CD4-positive, alpha-beta T cell treated with Interleukin-15 for 4 hours (primary cell): ENCODE data around the gene KLRB1.
"Not testable (repeated sequence)": the region's sequence is repeated elsewhere in the genome, so short reads cannot be mapped to it uniquely, and the experiment has no call there.

Experiments
- DNase-seq: peaks from one replicate; pipeline ENCODE4 v3.0.0-alpha.2; 2020; ENCODE audit warnings: low spot score

The KLRB1 gene

DNA sequence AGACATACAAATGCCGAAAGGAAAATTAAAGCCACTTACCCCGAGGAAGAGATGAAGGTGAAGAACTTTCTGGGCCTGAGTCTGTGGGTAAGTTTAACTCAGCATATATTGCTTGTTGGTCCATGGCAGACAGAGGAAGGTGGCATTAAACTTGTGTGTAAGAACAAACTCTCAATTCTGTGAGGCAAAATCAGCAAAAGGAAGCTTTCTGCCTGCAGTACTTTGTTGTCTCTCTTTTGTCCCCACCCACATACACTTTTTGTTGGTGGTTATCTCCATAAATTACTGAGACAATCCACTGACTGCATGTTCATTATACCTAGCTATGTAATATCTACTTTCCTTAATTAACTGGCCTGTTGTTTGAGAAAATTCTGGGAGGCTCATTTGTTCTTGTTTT is at the start of gene KLRB1:
Gene KLRB1, minus strand, starts transcription at position 201 of the 400 bp plus-strand sequence. Its CDS starts 77 bp downstream, at position 124.
- no peak for DNase-seq

- DNase-seq = peak; percentile 48
These were observed 43.6 kb upstream of the KLRB1 start for GRCh38 chr12:9651265-9651729.

GRCh38 chr12:9650151-9650576 is 42.4 kb upstream of the KLRB1 start:
- DNase-seq = no peak

- no peak for DNase-seq
These were observed 41.8 kb upstream of the KLRB1 start for GRCh38 chr12:9649532-9649940.

DNA sequence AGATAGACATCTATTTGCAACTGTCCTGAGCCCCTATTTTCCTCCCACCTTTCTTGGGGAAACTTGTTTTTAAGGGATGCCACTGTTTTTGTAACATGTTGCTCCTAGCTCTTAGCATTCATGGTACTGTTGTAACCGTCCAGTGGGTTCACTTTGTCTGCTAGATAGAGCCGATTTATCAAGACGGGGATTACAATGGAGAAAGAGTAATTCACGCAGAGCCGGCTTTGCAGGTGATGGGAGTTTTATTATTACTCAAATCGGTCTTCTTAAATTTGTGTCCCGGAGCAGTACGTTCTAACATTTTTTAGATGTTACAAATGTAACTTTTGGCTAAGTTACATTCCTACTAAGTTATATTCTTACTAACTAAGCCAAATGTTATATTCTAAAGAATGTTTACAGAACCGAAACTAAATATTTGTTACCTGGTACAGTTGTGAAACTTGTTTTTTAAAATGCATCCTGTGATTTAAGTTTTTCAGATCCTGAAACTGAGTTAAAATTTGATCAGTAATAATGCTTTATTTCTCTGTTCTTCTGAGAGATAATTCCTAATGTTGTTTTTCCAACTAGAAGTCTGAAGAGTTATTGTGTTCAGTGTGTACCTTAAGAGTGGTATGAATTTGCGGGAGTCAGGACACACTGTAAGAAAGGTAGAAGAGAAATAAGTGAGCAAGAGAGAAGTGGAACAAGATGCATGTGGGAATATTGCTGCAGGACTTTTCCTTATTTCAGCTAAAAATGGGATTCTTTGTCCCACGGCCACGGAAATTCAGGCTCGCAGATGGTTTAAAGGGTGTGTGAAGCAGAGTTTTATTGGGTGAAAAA is 41.2 kb upstream of the KLRB1 start:
- DNase-seq = no peak

DNA sequence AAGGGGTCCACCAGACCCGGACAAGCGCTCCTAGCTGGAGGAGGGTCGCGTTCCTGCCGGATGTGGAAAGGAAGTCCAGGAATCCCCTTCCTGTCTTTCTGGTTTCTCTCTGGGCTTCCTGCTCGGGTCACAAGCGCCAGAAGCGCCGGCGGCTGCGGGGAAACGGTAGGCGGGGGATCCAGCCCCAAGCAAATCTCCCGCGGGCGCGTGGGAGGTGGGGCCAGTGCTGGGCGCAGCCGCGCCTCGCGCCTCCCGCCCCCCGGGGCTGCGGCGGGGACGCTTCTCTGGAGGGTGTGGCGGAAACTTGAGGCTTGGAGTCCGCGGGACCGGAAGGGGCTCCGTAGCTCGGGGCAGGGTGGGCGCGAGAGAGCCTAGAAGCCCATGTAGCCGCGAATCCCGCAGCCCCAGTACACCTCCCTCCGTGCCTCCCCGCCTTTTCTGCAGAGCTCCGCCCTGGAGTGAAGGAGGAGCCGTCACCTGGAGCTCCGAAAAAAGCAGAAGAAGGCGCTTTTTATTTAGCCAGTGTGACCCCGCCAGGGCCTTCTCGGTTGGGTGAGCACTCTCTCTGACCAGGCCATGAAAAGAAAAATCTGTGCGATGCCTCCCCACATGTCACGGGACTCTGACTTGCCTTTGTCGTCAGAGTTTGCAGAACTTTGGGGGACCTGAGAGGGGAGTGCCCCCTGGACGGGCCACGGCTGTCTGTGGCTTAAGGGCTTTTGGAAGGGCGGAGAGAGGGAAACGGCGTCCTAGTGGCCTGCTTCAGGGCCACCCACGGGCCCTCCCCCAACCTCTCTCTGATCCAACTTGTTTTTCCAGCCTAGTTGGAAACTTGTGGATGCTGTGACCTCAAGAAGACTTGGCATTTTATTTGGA is 40.3 kb upstream of the KLRB1 start:
- DNase-seq = peak; percentile 89

DNA sequence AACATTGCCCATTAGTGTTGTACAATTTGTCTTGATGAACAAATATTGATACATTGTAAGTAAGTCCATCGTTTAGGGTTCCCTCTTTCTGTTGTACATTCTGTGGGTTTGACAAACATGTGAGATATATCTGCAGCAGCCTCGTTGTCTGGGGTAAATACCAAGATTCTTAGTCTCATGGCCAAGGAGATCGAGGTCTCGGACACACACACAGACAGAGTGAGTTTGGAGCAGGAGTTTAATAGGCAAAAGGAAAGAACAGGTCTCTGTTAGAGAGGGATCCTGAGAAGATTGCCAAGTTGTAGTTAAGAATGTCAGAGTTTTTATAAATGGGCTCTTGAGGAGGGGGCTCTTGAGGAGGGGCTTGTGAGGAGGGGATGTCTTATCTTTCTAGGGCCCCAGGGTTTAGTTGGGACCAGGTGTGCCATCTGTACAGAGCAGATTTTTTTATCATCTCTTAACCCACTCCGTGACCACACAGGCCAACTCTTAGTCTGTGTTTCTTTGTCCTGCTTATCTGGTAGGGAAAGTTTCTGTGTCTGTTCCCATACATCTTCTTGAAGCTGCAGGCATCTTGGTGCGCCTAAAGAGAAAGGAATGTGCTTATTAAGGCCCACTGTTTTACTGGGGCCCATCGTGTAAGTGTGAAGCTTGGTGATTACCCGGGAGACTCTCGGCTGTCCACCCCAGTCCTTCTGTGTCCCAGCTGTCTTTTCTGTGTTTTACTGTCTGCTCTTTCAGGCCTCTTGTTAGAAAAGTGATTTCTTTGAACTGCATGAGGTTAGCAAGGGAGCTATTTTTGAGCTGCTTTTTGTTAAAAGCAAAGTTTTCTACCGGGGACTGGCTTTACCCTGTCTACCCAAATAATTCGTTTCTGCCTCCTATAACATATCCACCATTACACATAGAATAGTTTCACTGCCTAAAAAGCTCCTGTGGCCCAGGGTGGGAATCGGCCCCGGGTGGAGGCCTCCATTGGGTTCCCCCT is 39.4 kb upstream of the KLRB1 start:
- no peak for DNase-seq

- DNase-seq = not testable (repeated sequence)
These were observed 37.4 kb upstream of the KLRB1 start for GRCh38 chr12:9644985-9645551.

DNA sequence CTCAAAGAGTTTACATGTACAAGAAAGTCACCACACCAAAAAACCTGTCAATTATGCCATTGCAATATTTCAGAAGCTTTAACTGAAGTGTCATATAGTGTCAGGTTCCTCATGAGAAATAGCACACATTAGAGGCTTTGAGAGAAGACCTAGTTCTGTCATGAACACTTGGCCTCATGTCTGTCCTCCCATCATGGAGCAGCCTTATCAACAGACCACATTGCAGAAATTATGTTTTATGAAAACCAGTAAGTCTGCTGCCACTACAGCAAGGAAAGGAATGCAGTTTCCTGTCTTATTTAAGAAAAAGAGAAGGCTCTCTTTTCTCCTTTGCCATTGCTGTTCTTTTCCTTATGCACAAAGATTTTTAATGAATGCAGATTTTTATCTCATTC is 35.5 kb upstream of the KLRB1 start:
- DNase-seq = no peak

- DNase-seq = no peak
These were observed 35.0 kb upstream of the KLRB1 start for GRCh38 chr12:9642606-9643265.

GRCh38 chr12:9640024-9640423 is 32.3 kb upstream of the KLRB1 start:
- DNase-seq = no peak

DNA sequence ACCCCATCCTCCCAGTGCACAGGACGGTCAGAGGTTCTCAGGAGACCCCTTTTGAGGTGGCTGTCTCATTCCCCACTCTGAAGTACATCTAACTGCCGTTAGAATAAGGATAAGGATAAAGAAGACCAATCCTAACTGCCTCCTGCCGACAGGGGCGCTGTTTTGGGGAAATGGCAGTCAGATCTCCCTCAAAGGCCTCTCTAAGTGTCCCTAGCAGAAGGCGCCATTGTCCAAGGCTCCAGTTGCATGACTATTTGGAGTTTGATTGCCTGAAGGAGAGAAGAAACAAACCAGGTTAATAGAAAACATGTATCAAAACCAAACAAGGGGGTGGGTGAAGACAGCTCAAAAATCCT is 29.1 kb upstream of the KLRB1 start:
- DNase-seq = no peak

GRCh38 chr12:9636150-9636850 is 28.6 kb upstream of the KLRB1 start:
- DNase-seq = no peak

DNA sequence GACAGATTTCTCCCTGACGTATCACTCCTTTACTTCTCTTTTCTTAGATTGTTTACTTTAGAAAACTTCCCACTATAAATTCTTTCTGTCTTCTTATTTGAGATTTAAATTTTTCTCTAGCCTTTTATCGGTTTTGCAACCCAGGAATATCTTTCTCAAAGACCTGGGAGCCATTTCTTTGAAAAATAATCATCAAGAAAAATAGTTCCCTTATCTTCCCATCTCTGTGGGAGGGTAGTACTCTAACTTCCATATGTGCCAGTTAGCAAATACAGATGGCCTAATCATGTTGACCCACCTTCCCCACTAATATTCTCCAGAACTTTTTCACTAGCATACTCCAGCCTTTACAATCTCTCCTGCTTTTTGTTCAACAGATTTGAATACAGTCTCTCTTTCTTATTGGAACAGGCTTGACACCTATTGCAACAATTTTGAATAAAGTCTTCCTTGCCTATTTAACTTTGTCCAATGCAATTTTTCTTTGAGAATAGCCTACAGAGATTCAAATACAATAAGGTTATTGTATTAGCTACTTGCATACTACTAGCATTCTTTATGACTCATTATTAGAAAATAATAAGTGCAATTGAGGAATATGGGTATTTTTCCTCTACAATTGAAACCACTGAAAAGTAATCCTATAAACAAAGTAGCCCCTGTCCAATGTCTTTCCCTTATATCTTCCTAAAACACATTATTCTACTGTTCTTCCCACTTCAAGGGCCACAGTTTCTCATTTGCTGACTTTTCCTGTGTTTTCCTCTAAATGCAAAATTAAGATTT is 27.4 kb upstream of the KLRB1 start:
- DNase-seq = no peak

- DNase-seq = peak; percentile 85
These were observed 26.6 kb upstream of the KLRB1 start for GRCh38 chr12:9634177-9634803.

DNA sequence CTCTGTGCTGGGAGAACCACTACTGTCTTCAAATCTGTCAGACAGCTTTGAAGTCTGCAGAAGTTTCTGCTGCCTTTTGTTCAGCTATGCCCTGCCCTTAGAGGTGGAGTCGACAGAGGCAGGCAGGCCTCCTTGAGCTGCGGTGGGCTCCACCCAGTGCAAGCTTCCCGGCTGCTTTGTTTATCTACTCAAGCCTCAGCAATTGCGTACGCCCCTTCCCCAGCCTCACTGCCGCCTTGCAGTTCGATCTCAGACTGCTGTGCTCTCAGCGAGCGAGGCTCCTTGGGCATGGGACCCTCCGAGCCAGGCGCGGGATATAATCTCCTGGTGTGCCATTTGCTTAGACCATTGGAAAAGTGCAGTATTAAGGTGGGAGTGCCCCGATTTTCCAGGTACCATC is 25.1 kb upstream of the KLRB1 start:
- no peak for DNase-seq

DNA sequence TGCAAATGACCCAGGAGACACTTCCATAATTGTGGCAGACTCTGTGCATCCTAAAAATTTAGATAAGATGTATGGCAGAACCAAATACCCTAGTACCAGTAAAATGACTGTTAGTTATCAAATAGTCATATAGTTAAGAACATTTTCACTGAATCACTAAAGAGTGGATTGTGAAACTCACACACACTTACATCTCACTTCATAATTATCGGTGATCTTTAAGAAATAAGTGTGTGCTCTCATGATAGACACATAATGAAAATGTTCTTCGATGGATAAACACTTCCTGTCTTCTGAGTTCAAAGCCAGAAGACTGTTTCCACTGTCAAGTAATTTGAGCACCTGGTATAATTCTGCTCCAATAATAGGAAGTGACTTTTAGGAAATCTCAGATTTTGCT is 19.1 kb upstream of the KLRB1 start:
- DNase-seq = no peak

DNA sequence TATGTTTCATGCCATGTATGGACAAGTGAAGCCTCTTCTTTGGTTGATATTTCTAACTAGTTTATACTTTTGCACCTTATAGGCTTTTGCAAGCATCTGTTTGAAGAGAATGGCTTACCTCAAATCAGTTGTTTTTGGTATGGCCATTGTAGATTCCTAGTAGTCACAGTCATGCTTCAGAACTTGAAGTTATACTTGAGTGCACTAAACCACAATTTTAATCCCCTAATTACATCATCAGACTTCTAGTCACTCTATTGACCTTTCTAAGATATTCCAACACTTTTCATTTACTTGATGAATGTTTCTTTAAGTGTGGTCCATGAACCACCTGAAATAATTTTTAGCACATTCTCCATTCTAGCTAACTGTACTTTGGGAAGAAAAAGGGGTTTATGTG is 18.6 kb upstream of the KLRB1 start:
- no peak for DNase-seq

DNA sequence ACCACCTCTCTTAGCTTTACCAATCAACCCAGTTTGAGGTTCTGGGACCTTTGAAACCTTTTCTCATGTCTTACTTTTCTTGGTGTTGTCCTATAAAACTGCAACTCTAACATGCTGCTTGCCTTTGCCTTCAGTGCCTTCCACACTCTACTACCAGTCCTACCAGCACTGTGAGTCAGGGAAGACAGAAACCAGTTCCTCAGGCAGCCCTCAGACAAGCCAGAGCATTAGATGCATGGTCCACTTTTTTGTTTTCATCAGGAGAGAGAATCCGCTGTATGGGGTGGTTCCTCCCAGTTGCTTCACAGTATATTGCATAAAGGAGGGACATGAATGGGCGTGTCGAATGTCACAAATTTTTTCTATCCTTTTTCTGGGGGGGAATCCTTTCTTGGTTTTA is 17.3 kb upstream of the KLRB1 start:
- no peak for DNase-seq
